HG02885 (cell line): ENCODE data around the gene EZH2.
A peak's percentile ranks its signal among the peaks of the same experiment; 100 is the strongest.

Experiments used
- ATAC-seq: cut with Tn5 transposase; IDR thresholded peaks from one replicate; pipeline ENCODE4 v1.9.1; 2021; ENCODE audit warnings: mild to moderate bottlenecking; ENCODE audit not compliant: unreplicated experiment, poor library complexity

EZH2 gene

GRCh38 chr7:148903504-148903903 is 19.4 kb upstream of the EZH2 start:
- ATAC-seq, result no peak

GRCh38 chr7:148901178-148901577 is 17.1 kb upstream of the EZH2 start:
- no peak for ATAC-seq

- ATAC-seq, result no peak
These were observed 14.9 kb upstream of the EZH2 start for GRCh38 chr7:148898845-148899484.

- ATAC-seq, result no peak
These were observed 10.5 kb upstream of the EZH2 start for GRCh38 chr7:148894591-148894990.

- ATAC-seq, result no peak
These were observed 9.0 kb upstream of the EZH2 start for GRCh38 chr7:148893071-148893470.

- no peak for ATAC-seq
These were observed 4.2 kb upstream of the EZH2 start for GRCh38 chr7:148888300-148888699.

- ATAC-seq, result no peak
These were observed 2.8 kb upstream of the EZH2 start for GRCh38 chr7:148886844-148887243.

GRCh38 chr7:148884299-148885022 is 370 bp upstream of the EZH2 start:
- ATAC-seq, result peak; percentile 91

GRCh38 chr7:148883266-148884048 is 634 bp downstream of the EZH2 start:
- peak; percentile 27 for ATAC-seq

GRCh38 chr7:148882841-148883265 is 1.2 kb downstream of the EZH2 start:
- no peak for ATAC-seq

- no peak for ATAC-seq
These were observed 1.9 kb downstream of the EZH2 start for GRCh38 chr7:148882192-148882591.

GRCh38 chr7:148878317-148878716 is 5.8 kb downstream of the EZH2 start:
- no peak for ATAC-seq

GRCh38 chr7:148877517-148877916 is 6.6 kb downstream of the EZH2 start:
- ATAC-seq, result no peak

- no peak for ATAC-seq
These were observed 11.9 kb downstream of the EZH2 start for GRCh38 chr7:148872188-148872587.

- no peak for ATAC-seq
These were observed 12.5 kb downstream of the EZH2 start for GRCh38 chr7:148871551-148871950.

GRCh38 chr7:148871030-148871429 is 13.1 kb downstream of the EZH2 start:
- no peak for ATAC-seq

GRCh38 chr7:148868378-148868674 is 15.8 kb downstream of the EZH2 start:
- no peak for ATAC-seq

GRCh38 chr7:148867596-148868377 is 16.3 kb downstream of the EZH2 start:
- ATAC-seq, result no peak

- no peak for ATAC-seq
These were observed 17.7 kb downstream of the EZH2 start for GRCh38 chr7:148866362-148866761.

GRCh38 chr7:148865283-148865682 is 18.8 kb downstream of the EZH2 start:
- ATAC-seq, result no peak

- no peak for ATAC-seq
These were observed 20.8 kb downstream of the EZH2 start for GRCh38 chr7:148863324-148863723.
